22Rv1 (cell line): ENCODE results near the gene POSTN.

Experiments used
- CTCF ChIP-seq: fragments of 450-650 bp; IDR thresholded peaks from 2 replicates; pipeline ENCODE4 v1.5.1; 2017; ENCODE audit warnings: mild to moderate bottlenecking
- ZFX ChIP-seq: fragments of 450-650 bp; IDR thresholded peaks from 2 replicates; pipeline ENCODE4 v1.6.1; 2017; ENCODE audit warnings: antibody characterized with exemption, borderline replicate concordance

- TF ChIP-seq CTCF, result no peak
- TF ChIP-seq ZFX, result no peak
Observed at GRCh38 chr13:37641391-37641790, 42.8 kb upstream of the POSTN start.
